ENCODE data around the gene SLC4A11.
"Not testable (repeated sequence)": the region's sequence is repeated elsewhere in the genome, so short reads cannot be mapped to it uniquely, and the experiment has no call there.

Gene SLC4A11

GRCh38 chr20:3221398-3222226, 17.4 kb downstream of the SLC4A11 start:
- in situ Hi-C loops (cut with MboI; ENCODE audit: low sequenced_read_pairs, unreplicated experiment): no loop called here
- DNase-seq (ENCODE audit: low spot score): no peak
- no peak for TF ChIP-seq CTCF (IDR thresholded peaks at IDR 0.05; ENCODE audit: borderline replicate concordance, control extremely low read depth, extremely low read depth, insufficient read depth, missing control alignments)

GRCh38 chr20:3218307-3218988, 20.5 kb downstream of the SLC4A11 start:
- TF ChIP-seq CTCF (IDR thresholded peaks at IDR 0.05; ENCODE audit: borderline replicate concordance, control extremely low read depth, extremely low read depth, insufficient read depth, missing control alignments): peak; percentile 97

GRCh38 chr20:3215359-3215917, 23.6 kb downstream of the SLC4A11 start:
- DNase-seq (ENCODE audit: low spot score); in situ Hi-C loops (cut with MboI; ENCODE audit: low sequenced_read_pairs, unreplicated experiment): not testable (repeated sequence)

More at GRCh38 chr20:3218307-3218988, 20.5 kb downstream of the SLC4A11 start:
- peak; percentile 90 for DNase-seq (ENCODE audit: low spot score)
- in situ Hi-C loops (cut with MboI; ENCODE audit: low sequenced_read_pairs, unreplicated experiment): no loop called here

DNA sequence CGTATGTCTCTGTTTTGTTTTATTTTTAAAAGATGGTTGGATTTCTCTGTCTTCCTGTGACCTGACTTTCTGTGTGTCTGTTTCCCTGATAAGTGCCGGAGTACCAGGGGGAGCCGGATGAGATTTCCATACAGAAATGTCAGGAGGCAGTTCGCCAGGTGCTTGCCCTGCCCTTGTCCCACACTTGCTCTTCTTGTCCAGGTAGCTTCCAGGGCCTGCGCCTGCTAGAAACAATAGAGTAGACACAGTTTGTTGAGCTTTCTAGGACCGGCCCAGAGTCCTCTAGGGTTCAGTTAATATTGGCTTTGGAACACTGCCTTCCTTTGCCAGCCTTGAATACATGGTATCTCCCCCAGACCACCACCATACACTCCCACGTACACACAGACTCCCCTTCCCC, 25.8 kb downstream of the SLC4A11 start:
- TF ChIP-seq CTCF (IDR thresholded peaks at IDR 0.05; ENCODE audit: borderline replicate concordance, control extremely low read depth, extremely low read depth, insufficient read depth, missing control alignments): no peak
- in situ Hi-C loops (cut with MboI; ENCODE audit: low sequenced_read_pairs, unreplicated experiment): no loop called here

GRCh38 chr20:3210346-3210745, 28.6 kb downstream of the SLC4A11 start:
- DNase-seq (ENCODE audit: low spot score): no peak
- in situ Hi-C loops (cut with MboI; ENCODE audit: low sequenced_read_pairs, unreplicated experiment): no loop called here
- TF ChIP-seq CTCF (IDR thresholded peaks at IDR 0.05; ENCODE audit: borderline replicate concordance, control extremely low read depth, extremely low read depth, insufficient read depth, missing control alignments): no peak

More for the DNA sequence above, 25.8 kb downstream of the SLC4A11 start:
- DNase-seq (ENCODE audit: low spot score): no peak

DNA sequence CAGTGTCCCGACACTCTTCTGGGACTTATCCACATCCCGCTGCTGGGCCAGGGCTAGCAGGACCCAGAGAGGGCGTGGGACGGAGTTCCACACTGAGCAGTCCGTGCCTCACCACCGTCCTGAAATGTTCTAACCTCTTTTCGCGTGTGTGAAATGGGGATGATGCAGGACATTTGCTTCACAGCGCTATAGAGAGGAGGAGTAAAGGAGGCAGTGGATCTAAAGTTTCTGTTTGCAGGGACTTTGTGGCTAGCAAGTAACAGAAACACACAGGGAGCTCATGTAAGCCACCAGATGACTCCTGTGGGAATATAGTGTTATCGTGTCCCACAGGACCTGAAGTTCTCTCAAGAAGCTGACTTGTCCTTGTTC, 29.1 kb downstream of the SLC4A11 start:
- no peak for DNase-seq (ENCODE audit: low spot score)
- no peak for TF ChIP-seq CTCF (IDR thresholded peaks at IDR 0.05; ENCODE audit: borderline replicate concordance, control extremely low read depth, extremely low read depth, insufficient read depth, missing control alignments)
- in situ Hi-C loops (cut with MboI; ENCODE audit: low sequenced_read_pairs, unreplicated experiment): no loop called here
